ENCODE measurements around the gene PCNX2. TPM values are rescaled to one million over a fixed set of nuclear protein-coding genes. Genes with fewer than 3 reads are reported as not detected.

Gene PCNX2
- total RNA-seq, 1 experiment from 2014 or later, result 15.0 TPM

DNA sequence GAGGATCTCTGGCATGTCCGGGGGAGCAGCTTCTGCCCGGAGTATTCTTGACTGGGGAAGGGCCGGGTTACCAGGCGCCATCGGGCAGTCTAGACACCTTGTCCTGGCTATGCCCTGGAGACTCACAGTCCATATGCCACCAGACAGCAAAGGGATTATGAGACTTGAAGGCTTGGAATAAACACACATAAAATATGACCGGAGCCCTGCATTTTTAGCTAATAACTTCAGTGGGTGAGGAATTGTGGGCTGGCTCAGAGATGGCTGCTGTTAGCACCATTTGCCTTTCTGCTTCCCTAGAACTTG is 329.7 kb downstream of the PCNX2 start:
- no peak for DNase-seq
- H3K27ac Mint-ChIP-seq (ENCODE audit: unreplicated experiment), result no peak overlapping the region
- CTCF ChIA-PET, result no interaction called here
- no peak for TF ChIP-seq CTCF (IDR thresholded peaks at IDR 0.05; ENCODE audit: insufficient read depth in 1 of 2, low read depth in 1 of 2, low read length in 1 of 2, severe bottlenecking in 1 of 2, unreplicated experiment in 1 of 2)
- peaks cover 2% of the 10 kb centered on the region for H3K36me3 Mint-ChIP-seq (ENCODE audit: insufficient read depth, unreplicated experiment)
- no peaks in the 10 kb centered on the region for H3K9me3 Mint-ChIP-seq (ENCODE audit: unreplicated experiment)
- H3K4me3 ChIP-seq (ENCODE audit: low read depth, low read length), result no peak overlapping the region
- H3K27me3 Mint-ChIP-seq (ENCODE audit: insufficient read depth, unreplicated experiment), result no peaks in the 10 kb centered on the region
- no TSS peak for BruUV-seq (replicated peaks)
- H3K4me1 Mint-ChIP-seq (ENCODE audit: low read depth, unreplicated experiment), result peaks cover 7% of the 10 kb centered on the region
- H3K4me1 ChIP-seq, result peaks cover 7% of the 10 kb centered on the region
- intact Hi-C loops (cut with micrococcal nuclease; ENCODE audit: unreplicated experiment), result loop anchor here (5.0 kb wide), 1 partner anchor 61 kb away; no protein-coding TSS in a partner anchor
- no peaks in the 10 kb centered on the region for H3K9me3 ChIP-seq
- H3K36me3 ChIP-seq (ENCODE audit: control insufficient read depth, insufficient read depth, low read length), result peaks cover under 1% of the 10 kb centered on the region
- H3K4me3 Mint-ChIP-seq (ENCODE audit: unreplicated experiment), result no peak overlapping the region
- POLR2A ChIA-PET, result no interaction called here
- H3K27me3 ChIP-seq (replicated peaks; ENCODE audit: control insufficient read depth, insufficient read depth, low read length), result no peaks in the 10 kb centered on the region

GRCh38 chr1:232965124-232965911 is 330.2 kb downstream of the PCNX2 start:
- Histone ChIP-seq H3K36me3 (ENCODE audit: control insufficient read depth, insufficient read depth, low read length) (no peaks in the 10 kb centered on the region; the same call in none of the 2 replicates), H3K27me3 (replicated peaks; ENCODE audit: control insufficient read depth, insufficient read depth, low read length) (no peaks in the 10 kb centered on the region), H3K9me3 (no peaks in the 10 kb centered on the region), H3K4me3 (ENCODE audit: low read depth, low read length) (no peak overlapping the region), H3K4me1 (peaks cover 7% of the 10 kb centered on the region)
- ChIA-PET CTCF (no interaction called here), POLR2A (no interaction called here)
- Mint-ChIP-seq H3K9me3 (ENCODE audit: unreplicated experiment) (no peaks in the 10 kb centered on the region), H3K27me3 (ENCODE audit: insufficient read depth, unreplicated experiment) (no peaks in the 10 kb centered on the region), H3K36me3 (ENCODE audit: insufficient read depth, unreplicated experiment) (no peaks in the 10 kb centered on the region), H3K27ac (ENCODE audit: unreplicated experiment) (no peak overlapping the region), H3K4me3 (ENCODE audit: unreplicated experiment) (no peak overlapping the region), H3K4me1 (ENCODE audit: low read depth, unreplicated experiment) (peaks cover 7% of the 10 kb centered on the region)
- BruUV-seq (replicated peaks), result no TSS peak
- no peak for TF ChIP-seq CTCF (IDR thresholded peaks at IDR 0.05; ENCODE audit: insufficient read depth in 1 of 2, low read depth in 1 of 2, low read length in 1 of 2, severe bottlenecking in 1 of 2, unreplicated experiment in 1 of 2)
- intact Hi-C loops (cut with micrococcal nuclease; ENCODE audit: unreplicated experiment), result loop anchor here (5.0 kb wide), 1 partner anchor 62 kb away; no protein-coding TSS in a partner anchor
- DNase-seq, result no peak

- Mint-ChIP-seq H3K27ac (ENCODE audit: unreplicated experiment) (no peak overlapping the region), H3K9me3 (ENCODE audit: unreplicated experiment) (no peaks in the 10 kb centered on the region), H3K27me3 (ENCODE audit: insufficient read depth, unreplicated experiment) (no peaks in the 10 kb centered on the region), H3K36me3 (ENCODE audit: insufficient read depth, unreplicated experiment) (peaks cover 3% of the 10 kb centered on the region), H3K4me3 (ENCODE audit: unreplicated experiment) (no peak overlapping the region), H3K4me1 (ENCODE audit: low read depth, unreplicated experiment) (peaks cover 7% of the 10 kb centered on the region)
- BruUV-seq (replicated peaks), result no TSS peak
- intact Hi-C loops (cut with micrococcal nuclease; ENCODE audit: unreplicated experiment), result no loop called here
- H3K27me3 ChIP-seq (replicated peaks; ENCODE audit: control insufficient read depth, insufficient read depth, low read length), result no peaks in the 10 kb centered on the region
- POLR2A ChIA-PET, result no interaction called here
- CTCF ChIA-PET, result no interaction called here
- H3K9me3 ChIP-seq, result no peaks in the 10 kb centered on the region
- peaks cover 7% of the 10 kb centered on the region for H3K4me1 ChIP-seq
- no peak for DNase-seq
- TF ChIP-seq CTCF (IDR thresholded peaks at IDR 0.05; ENCODE audit: insufficient read depth in 1 of 2, low read depth in 1 of 2, low read length in 1 of 2, severe bottlenecking in 1 of 2, unreplicated experiment in 1 of 2), result no peak
- H3K36me3 ChIP-seq (ENCODE audit: control insufficient read depth, insufficient read depth, low read length), result no peaks in the 10 kb centered on the region; the same call in 1 of the 2 replicates
- H3K4me3 ChIP-seq (ENCODE audit: low read depth, low read length), result no peak overlapping the region
Observed at GRCh38 chr1:232964601-232965000, 330.9 kb downstream of the PCNX2 start.
